Stimulated activated CD4-positive, alpha-beta T cell treated with anti-CD3 and anti-CD28 coated beads, Interleukin-2, amount 100 ng/mL, for 4 hours (primary cell): ENCODE results near the gene COLGALT1.
"Not testable (repeated sequence)": the region's sequence is repeated elsewhere in the genome, so short reads cannot be mapped to it uniquely, and the experiment has no call there.

ENCODE experiments used
- DNase-seq: peaks from one replicate; pipeline ENCODE4 v3.0.0-alpha.2; 2020; ENCODE audit warnings: low read depth

The COLGALT1 gene

GRCh38 chr19:17560205-17560595, 4.8 kb downstream of the COLGALT1 start:
- DNase-seq = no peak

DNA sequence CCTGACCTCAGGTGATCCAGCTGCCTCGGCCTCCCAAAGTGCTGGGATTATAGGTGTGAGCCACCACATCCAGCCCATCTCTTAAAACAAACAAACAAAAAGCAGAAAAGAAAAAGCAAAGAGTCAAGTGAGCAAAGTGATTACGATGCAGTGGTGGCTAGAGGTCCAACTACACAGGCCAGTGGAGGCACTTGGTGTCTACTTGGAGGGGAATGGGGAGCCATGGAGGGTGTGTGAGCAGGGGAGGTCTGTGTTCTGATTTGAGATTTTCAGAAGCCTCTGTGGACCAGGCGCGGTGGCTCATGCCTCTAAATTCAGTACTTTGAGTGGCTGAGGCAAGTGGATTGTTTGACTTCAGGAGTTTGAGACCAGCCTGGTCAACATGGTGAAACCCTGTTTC, 6.6 kb downstream of the COLGALT1 start:
- DNase-seq = no peak

GRCh38 chr19:17562561-17562960, 7.1 kb downstream of the COLGALT1 start:
- DNase-seq = no peak

DNA sequence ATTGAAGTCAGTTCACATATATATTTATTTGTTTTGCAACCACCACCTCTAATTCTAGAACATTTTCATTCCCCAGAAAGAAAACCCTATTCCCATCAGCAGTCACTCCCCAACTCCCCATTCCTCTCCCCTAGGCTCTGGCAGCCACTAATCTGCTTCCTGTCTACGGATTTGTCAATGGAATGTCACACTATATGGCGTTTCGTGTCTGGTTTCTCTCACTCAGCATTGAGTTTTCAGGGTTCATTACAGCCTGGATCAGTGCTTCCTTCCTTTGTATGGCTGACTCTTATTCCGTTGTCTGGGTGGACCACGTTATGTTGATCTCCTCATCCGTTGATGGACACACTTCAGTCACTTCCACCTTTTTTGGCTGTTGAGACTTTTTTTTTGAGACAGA, 9.3 kb downstream of the COLGALT1 start:
- DNase-seq = no peak

GRCh38 chr19:17565611-17566010, 10.2 kb downstream of the COLGALT1 start:
- DNase-seq = no peak

DNA sequence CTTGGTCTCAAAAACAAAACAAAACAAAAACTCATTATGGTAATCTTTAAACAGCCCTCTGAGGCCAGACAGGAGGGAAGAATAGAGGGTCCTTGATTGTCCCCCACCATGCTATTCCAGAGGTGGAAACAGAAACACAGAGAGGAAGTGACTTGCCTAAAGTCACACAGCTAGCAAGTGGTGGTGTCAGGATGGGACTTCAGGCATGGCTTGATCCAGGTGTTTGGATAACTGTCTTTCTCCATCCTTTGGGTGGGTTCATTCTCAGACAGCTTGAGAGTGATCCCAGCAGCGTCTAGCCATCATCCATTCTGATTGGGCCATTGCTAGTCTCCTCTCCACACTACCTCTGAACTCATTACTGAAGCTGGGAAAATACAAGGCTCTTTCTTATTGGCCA, 12.5 kb downstream of the COLGALT1 start:
- DNase-seq = no peak

DNA sequence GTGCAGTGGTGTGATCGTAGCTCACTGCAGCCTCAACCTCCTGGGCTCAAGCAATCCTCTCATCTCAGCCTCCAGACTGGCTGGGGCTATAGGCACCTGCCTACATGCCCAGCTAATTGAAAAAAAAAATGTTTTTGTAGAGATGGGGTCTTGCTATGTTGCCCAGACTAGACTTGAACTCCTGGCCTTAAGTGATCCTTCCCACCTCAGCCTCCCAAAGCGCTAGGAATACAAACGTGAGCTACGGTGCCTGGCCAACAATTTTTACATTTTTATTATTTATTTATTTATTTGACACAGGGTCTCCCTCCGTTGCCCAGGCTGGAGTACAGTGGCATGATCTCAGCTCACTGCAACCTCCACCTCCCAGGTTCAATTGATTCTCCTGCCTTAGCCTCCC, 14.8 kb downstream of the COLGALT1 start:
- not testable (repeated sequence) for DNase-seq

- DNase-seq = no peak
These were observed 15.3 kb downstream of the COLGALT1 start for GRCh38 chr19:17570791-17571190.

- no peak for DNase-seq
These were observed 17.2 kb downstream of the COLGALT1 start for GRCh38 chr19:17572638-17573037.

DNA sequence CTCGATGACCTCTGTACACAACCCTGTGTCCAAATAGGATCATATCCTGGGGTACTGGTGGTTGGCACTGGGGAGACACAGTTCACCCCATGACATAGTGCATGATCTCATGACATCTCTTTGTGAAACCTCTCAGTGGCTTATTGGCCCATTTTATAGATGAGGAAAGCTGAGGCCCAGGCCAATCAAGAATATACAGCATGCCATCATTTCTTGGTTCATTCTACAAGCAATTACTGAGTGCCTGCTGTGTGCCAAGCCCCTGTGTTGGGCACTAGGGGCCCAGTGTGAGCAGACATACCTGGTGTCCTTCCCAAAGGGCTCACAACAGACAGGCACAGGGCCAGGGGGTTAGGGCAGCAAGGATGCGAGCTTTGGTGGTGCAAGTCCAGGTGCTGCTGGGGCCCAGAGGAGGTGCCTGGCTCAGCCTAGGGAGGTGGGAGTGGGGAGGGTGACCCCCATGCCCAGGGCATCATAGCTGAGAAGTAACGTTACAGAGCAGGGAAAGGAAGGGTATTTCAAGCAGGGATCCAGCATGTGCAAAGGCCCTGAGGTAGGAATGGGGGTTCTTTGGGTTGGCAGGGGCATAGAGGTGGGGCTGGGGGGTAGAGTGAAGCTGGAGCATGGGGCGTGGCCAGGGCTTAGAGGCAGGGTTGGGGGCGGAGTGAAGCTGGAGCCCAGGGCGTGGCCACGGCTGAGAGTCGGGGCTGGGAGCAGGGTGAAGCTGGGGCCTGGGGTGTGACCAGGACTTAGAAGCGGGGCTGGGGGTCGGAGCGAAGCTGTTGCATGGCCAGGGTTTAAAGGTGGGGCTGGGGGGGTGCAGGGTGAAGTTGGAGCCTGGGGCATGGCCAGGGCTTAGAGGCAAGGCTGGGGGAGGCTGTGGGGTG, 20.7 kb downstream of the COLGALT1 start:
- no peak for DNase-seq

DNA sequence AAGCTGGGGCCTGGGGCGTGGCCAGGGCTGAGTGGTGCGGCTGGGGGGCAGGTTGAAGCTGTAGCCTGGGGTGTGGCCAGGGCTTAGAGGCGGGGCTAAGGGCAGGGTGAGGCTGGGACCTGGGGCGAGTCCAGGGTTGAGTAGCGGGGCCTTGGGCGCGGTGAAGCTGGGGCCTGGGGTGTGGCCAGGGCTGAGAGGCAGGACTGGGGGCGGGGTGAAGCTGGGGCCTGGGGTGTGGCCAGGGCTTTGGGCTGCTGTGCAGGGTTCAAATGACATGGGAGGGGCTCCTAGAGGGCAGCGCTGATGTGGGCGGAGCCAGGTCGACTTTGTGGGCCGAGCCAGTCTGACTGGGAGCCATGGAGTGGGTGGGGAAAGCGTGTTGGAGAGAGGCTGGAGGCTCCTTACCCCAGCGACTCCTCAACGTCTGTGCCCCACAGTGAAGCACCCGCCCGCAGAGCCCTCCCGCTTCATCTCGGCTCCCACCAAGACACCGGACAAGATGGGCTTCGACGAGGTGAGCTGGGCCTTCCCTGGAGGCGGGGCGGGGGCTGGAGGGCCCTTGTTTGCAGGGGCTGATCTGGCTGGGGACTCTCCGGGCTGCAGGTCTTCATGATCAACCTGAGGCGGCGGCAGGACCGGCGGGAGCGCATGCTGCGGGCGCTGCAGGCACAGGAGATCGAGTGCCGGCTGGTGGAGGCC, 21.5 kb downstream of the COLGALT1 start:
- no peak for DNase-seq

- DNase-seq = no peak
These were observed 22.1 kb downstream of the COLGALT1 start for GRCh38 chr19:17577457-17578097.

GRCh38 chr19:17579661-17580244, 24.3 kb downstream of the COLGALT1 start:
- DNase-seq = no peak

- DNase-seq = no peak
These were observed 25.2 kb downstream of the COLGALT1 start for GRCh38 chr19:17580470-17581144.

GRCh38 chr19:17581211-17581874, 25.9 kb downstream of the COLGALT1 start:
- DNase-seq = no peak

DNA sequence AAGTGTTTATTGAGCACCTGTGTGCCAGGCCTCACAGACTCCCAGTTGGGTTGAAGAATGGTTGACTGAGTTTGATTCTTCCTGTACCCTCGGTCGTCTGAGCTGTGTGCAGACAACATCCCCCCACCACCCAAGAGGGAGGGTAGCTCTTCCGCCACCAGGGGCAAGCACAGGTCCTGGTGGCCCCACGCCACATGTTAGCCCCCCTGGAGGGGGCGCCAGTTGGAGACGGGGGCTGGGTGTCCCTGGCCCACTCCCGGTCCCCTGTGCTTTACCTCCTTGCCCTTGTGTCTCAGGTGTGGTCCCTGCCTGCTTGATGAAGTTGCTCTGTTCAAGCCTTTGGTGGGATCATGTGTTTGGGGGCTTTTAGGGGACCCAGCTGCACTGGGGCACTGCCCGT, 27.2 kb downstream of the COLGALT1 start:
- DNase-seq = no peak

GRCh38 chr19:17584132-17584531, 28.7 kb downstream of the COLGALT1 start:
- no peak for DNase-seq

DNA sequence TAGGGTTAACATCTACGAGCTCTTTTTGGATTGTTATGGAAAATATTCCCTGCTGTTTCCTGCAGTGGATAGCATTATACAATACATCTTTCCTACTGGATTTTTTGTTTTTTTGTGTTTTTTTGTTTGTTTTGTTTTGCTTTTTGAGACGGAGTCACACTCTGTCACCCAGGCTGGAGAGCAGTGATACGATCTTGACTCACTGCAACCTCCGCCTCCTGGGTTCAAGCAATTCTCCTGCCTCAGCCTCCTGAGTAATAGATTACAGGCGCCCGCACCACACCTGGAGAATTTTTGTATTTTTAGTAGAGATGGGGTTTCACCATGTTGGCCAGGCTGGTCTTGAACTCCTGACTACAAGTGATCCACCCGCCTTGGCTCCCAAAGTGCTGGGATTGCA, 29.9 kb downstream of the COLGALT1 start:
- not testable (repeated sequence) for DNase-seq

GRCh38 chr19:17590866-17591265, 35.4 kb downstream of the COLGALT1 start:
- DNase-seq = no peak

- not testable (repeated sequence) for DNase-seq
These were observed 38.8 kb downstream of the COLGALT1 start for GRCh38 chr19:17594296-17594695.

GRCh38 chr19:17598063-17598462, 42.6 kb downstream of the COLGALT1 start:
- not testable (repeated sequence) for DNase-seq
